Panc1 (cell line): Measurements from ENCODE around the gene FAM83D.

ENCODE experiments used
- CTCF ChIP-seq: fragments of 450-650 bp; IDR thresholded peaks from 2 replicates; pipeline ENCODE4 v1.5.1; 2017; ENCODE audit warnings: mild to moderate bottlenecking
- POLR2AphosphoS5 ChIP-seq: IDR thresholded peaks from 2 replicates; pipeline ENCODE4 v1.6.1; 2012; ENCODE audit warnings: mild to moderate bottlenecking, low read depth, low read length, moderate library complexity
- REST ChIP-seq, 2 experiments: IDR thresholded peaks; 2 replicates each; pipeline ENCODE4 v1.6.1; 2011 to 2012; ENCODE audit warnings: low read depth in 2 of 2, control low read depth in 1 of 2, low read length in 1 of 2, mild to moderate bottlenecking in 1 of 2, moderate library complexity in 1 of 2; ENCODE audit not compliant: insufficient read depth in 1 of 2
- SIN3A ChIP-seq: IDR thresholded peaks from 2 replicates; pipeline ENCODE4 v1.6.1; 2012; ENCODE audit warnings: low read depth, mild to moderate bottlenecking, low read length, moderate library complexity, borderline replicate concordance; ENCODE audit not compliant: insufficient read depth
- TCF7L2 ChIP-seq: IDR thresholded peaks from 2 replicates; pipeline ENCODE4 v1.6.1; 2011; ENCODE audit warnings: mild to moderate bottlenecking, low read depth, low read length, inconsistent platforms

GRCh38 chr20:38975539-38976120 is 49.4 kb downstream of the FAM83D start:
- TF ChIP-seq CTCF = no peak
- no peak for TF ChIP-seq REST (IDR thresholded peaks at IDR 0.05; ENCODE audit: insufficient read depth in 1 of 2, low read depth in 2 of 2, low read length in 1 of 2)
- TF ChIP-seq POLR2AphosphoS5 = no peak
- no peak for TF ChIP-seq TCF7L2
- no peak for TF ChIP-seq SIN3A
